Nephron (organoid): Measurements from ENCODE around the gene CALR.

Experiments used
- H3K27ac Mint-ChIP-seq, 3 experiments: 2 replicates each; pipeline ENCODE4 v1.8.0; 2020; ENCODE audit warnings: mixed read lengths in 3 of 3, mild to moderate bottlenecking in 2 of 3, moderate library complexity in 1 of 3
- H3K27me3 Mint-ChIP-seq: 2 replicates; pipeline ENCODE4 v1.8.0; 2021; ENCODE audit warnings: low read depth, mild to moderate bottlenecking, moderate library complexity, mixed read lengths
- H3K36me3 Mint-ChIP-seq: 2 replicates; pipeline ENCODE4 v1.8.0; 2020; ENCODE audit warnings: low read depth, mixed read lengths
- H3K4me1 Mint-ChIP-seq: 2 replicates; pipeline ENCODE4 v1.8.0; 2020; ENCODE audit warnings: mixed read lengths
- H3K4me3 Mint-ChIP-seq, 3 experiments: 2 replicates each; pipeline ENCODE4 v1.8.0; 2020; ENCODE audit warnings: mild to moderate bottlenecking in 3 of 3, mixed read lengths in 3 of 3, moderate library complexity in 2 of 3
- H3K9me3 Mint-ChIP-seq: 2 replicates; pipeline ENCODE4 v1.8.0; 2020; ENCODE audit warnings: mixed read lengths
- TF ChIP-seq, protein P1 (sequence below), 3 experiments: fragments of 200-600 bp; sonication (generic); IDR thresholded peaks; one replicate each; pipeline ENCODE4 v1.5.0; 2021; ENCODE audit warnings: antibody characterized with exemption in 3 of 3; ENCODE audit not compliant: unreplicated experiment in 3 of 3

Gene CALR

DNA sequence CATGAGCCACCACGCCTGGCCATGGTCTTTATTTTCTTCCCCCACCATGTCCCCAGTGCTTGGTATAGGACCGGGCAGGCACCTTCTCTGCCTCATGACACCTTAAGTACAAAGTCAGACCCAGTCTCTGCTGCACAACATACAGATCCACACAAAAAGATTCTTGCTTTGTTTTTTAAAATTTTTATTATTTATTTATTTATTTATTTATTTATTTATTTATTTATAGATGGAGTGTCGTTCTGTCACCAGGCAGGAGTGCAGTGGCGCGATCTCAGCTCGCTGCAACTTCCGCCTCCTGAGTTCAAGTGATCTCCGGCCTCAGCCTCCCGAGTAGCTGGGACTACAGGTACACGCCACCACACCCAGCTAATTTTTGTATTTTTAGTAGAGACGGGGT is 54.3 kb downstream of the CALR start:
- Mint-ChIP-seq H3K9me3 (peaks cover 2% of the 10 kb centered on the region), H3K4me3 (no peak overlapping the region), H3K36me3 (no peaks in the 10 kb centered on the region), H3K27ac (no peak overlapping the region), H3K27me3 (peaks cover 63% of the 10 kb centered on the region), H3K4me1 (peaks cover 15% of the 10 kb centered on the region)
- TF ChIP-seq, protein P1, sequence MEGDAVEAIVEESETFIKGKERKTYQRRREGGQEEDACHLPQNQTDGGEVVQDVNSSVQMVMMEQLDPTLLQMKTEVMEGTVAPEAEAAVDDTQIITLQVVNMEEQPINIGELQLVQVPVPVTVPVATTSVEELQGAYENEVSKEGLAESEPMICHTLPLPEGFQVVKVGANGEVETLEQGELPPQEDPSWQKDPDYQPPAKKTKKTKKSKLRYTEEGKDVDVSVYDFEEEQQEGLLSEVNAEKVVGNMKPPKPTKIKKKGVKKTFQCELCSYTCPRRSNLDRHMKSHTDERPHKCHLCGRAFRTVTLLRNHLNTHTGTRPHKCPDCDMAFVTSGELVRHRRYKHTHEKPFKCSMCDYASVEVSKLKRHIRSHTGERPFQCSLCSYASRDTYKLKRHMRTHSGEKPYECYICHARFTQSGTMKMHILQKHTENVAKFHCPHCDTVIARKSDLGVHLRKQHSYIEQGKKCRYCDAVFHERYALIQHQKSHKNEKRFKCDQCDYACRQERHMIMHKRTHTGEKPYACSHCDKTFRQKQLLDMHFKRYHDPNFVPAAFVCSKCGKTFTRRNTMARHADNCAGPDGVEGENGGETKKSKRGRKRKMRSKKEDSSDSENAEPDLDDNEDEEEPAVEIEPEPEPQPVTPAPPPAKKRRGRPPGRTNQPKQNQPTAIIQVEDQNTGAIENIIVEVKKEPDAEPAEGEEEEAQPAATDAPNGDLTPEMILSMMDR (IDR thresholded peaks at IDR 0.05; ENCODE audit: unreplicated experiment in 3 of 3), result no peak

DNA sequence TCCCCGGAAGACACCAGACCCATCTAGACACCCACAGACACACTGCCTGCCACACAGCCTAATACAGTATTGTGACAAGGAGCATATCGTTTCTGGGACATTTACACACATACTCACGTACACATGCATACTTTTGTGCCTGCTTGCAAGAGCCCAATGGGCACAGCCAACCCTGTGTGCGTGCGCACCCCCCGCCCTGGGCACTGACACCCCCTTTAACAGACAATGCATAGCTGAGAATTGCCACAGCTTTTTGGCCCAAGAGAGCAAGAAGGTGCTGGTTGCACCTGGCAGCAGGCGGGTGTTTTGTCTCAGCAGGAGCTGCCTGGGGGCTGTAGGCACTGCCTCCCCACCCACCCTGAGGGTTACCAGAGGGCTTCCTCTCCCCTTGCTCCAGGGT is 55.2 kb downstream of the CALR start:
- Mint-ChIP-seq H3K4me3 (peak overlapping the region; percentile 76 to 98 (median 95)), H3K4me1 (peaks cover 22% of the 10 kb centered on the region), H3K27me3 (peaks cover 71% of the 10 kb centered on the region), H3K9me3 (peaks cover 2% of the 10 kb centered on the region), H3K36me3 (peaks cover under 1% of the 10 kb centered on the region), H3K27ac (peak overlapping the region in 2 of 3 experiments; percentile 52 to 87)
- TF ChIP-seq, protein P1 (IDR thresholded peaks at IDR 0.05; ENCODE audit: unreplicated experiment in 3 of 3), result no peak
